HEK293 (cell line): ENCODE data around the gene TRIM27.

Experiments
- CTCF ChIA-PET: fragments of 350-600 bp; formaldehyde crosslinking; extraction: SDS; loops from one replicate; lab custom pipeline; 2021; ENCODE audit warnings: antibody characterized with exemption; lab: Yijun Ruan, JAX
- POLR2A ChIA-PET: fragments of 300-600 bp; formaldehyde crosslinking; extraction: SDS; loops from one replicate; lab custom pipeline; 2020; ENCODE audit warnings: antibody characterized with exemption, inconsistent platforms; lab: Yijun Ruan, JAX
- H3K27ac ChIP-seq: fragments of 200-500 bp; sonication (Bioruptor generic); 2 replicates; pipeline ENCODE4 v1.5.1; 2014; ENCODE audit warnings: low read depth, low read length, control low read depth, inconsistent platforms; ENCODE audit errors: extremely low read depth
- H3K36me3 ChIP-seq, 2 experiments: fragments of 200-500 bp in 1 of 2; sonication (Bioruptor generic) in 1 of 2; 1 replicate in 1 of 2; 2 replicates in 1 of 2; pipeline ENCODE4 v1.5.1; 2014 to 2017; ENCODE audit warnings: inconsistent platforms in 2 of 2, low read length in 2 of 2; ENCODE audit not compliant: control insufficient read depth in 2 of 2, insufficient read depth in 1 of 2
- H3K4me1 ChIP-seq: fragments of 200-500 bp; sonication (Bioruptor generic); 2 replicates; pipeline ENCODE4 v1.5.1; 2014; ENCODE audit warnings: mild to moderate bottlenecking, low read length, inconsistent platforms; ENCODE audit not compliant: control insufficient read depth, insufficient read depth
- H3K4me3 ChIP-seq: 2 replicates; pipeline ENCODE4 v1.5.1; 2011; ENCODE audit warnings: low read depth, mild to moderate bottlenecking, control low read depth, low read length, moderate library complexity
- H3K9me3 ChIP-seq: fragments of 200-500 bp; sonication (Bioruptor generic); 2 replicates; pipeline ENCODE4 v1.5.1; 2014; ENCODE audit warnings: low read depth, low read length, inconsistent platforms; ENCODE audit not compliant: control insufficient read depth, insufficient read depth
- ATF2 ChIP-seq: fragments of 450-650 bp; formaldehyde crosslinking; IDR thresholded peaks from 2 replicates; pipeline ENCODE4 v1.5.1; 2016; ENCODE audit warnings: missing biosample characterization, missing genetic modification characterization, low read depth
- GFI1B ChIP-seq: fragments of 450-650 bp; formaldehyde crosslinking; IDR thresholded peaks from 2 replicates; pipeline ENCODE4 v1.5.1; 2016; ENCODE audit warnings: missing biosample characterization, missing genetic modification characterization
- PRDM10 ChIP-seq: fragments of 450-650 bp; formaldehyde crosslinking; IDR thresholded peaks from 2 replicates; pipeline ENCODE4 v1.5.1; 2016; ENCODE audit warnings: missing biosample characterization, missing genetic modification characterization
- ZBTB20 ChIP-seq: fragments of 450-650 bp; formaldehyde crosslinking; IDR thresholded peaks from 2 replicates; pipeline ENCODE4 v1.5.1; 2016; ENCODE audit warnings: missing biosample characterization, missing genetic modification characterization
- ZBTB44 ChIP-seq: fragments of 450-650 bp; IDR thresholded peaks from 2 replicates; pipeline ENCODE4 v1.5.1; 2018; ENCODE audit warnings: missing biosample characterization, mild to moderate bottlenecking, missing genetic modification characterization
- ZEB2 ChIP-seq: fragments of 450-650 bp; formaldehyde crosslinking; IDR thresholded peaks from 2 replicates; pipeline ENCODE4 v1.5.1; 2016; ENCODE audit warnings: missing biosample characterization, missing genetic modification characterization
- ZNF121 ChIP-seq: fragments of 450-650 bp; formaldehyde crosslinking; IDR thresholded peaks from 2 replicates; pipeline ENCODE4 v1.5.1; 2016; ENCODE audit warnings: missing biosample characterization, missing genetic modification characterization
- ZNF223 ChIP-seq: fragments of 450-650 bp; formaldehyde crosslinking; IDR thresholded peaks from 2 replicates; pipeline ENCODE4 v1.5.1; 2016; ENCODE audit warnings: missing biosample characterization, missing genetic modification characterization
- ZNF23 ChIP-seq: fragments of 450-650 bp; formaldehyde crosslinking; IDR thresholded peaks from 2 replicates; pipeline ENCODE4 v1.5.1; 2016; ENCODE audit warnings: missing biosample characterization, missing genetic modification characterization, borderline replicate concordance
- ZNF37A ChIP-seq: fragments of 450-650 bp; IDR thresholded peaks from 2 replicates; pipeline ENCODE4 v1.5.1; 2018; ENCODE audit warnings: missing biosample characterization, missing genetic modification characterization
- ZNF555 ChIP-seq: fragments of 450-650 bp; formaldehyde crosslinking; conservative IDR thresholded peaks from 2 replicates; pipeline ENCODE4 v1.5.1; 2017; ENCODE audit warnings: missing biosample characterization, mild to moderate bottlenecking, missing genetic modification characterization, inconsistent platforms
- ZNF600 ChIP-seq: fragments of 450-650 bp; formaldehyde crosslinking; IDR thresholded peaks from 2 replicates; pipeline ENCODE4 v1.5.1; 2016; ENCODE audit warnings: missing biosample characterization, missing genetic modification characterization
- ZNF610 ChIP-seq: fragments of 450-650 bp; formaldehyde crosslinking; IDR thresholded peaks from 2 replicates; pipeline ENCODE4 v1.5.1; 2016; ENCODE audit warnings: missing biosample characterization, missing genetic modification characterization, borderline replicate concordance
- ZNF654 ChIP-seq: fragments of 450-650 bp; formaldehyde crosslinking; IDR thresholded peaks from 2 replicates; pipeline ENCODE4 v1.5.1; 2016; ENCODE audit warnings: low read depth, missing biosample characterization, missing genetic modification characterization
- ZNF660 ChIP-seq: fragments of 450-650 bp; IDR thresholded peaks from 2 replicates; pipeline ENCODE4 v1.5.1; 2018; ENCODE audit warnings: missing biosample characterization, mild to moderate bottlenecking, missing genetic modification characterization
- ZNF785 ChIP-seq: fragments of 450-650 bp; formaldehyde crosslinking; IDR thresholded peaks from 2 replicates; pipeline ENCODE4 v1.5.1; 2016; ENCODE audit warnings: missing biosample characterization, missing genetic modification characterization
- ZXDB ChIP-seq: fragments of 450-650 bp; formaldehyde crosslinking; IDR thresholded peaks from 2 replicates; pipeline ENCODE4 v1.5.1; 2016; ENCODE audit warnings: missing biosample characterization, missing genetic modification characterization

Gene TRIM27

GRCh38 chr6:28864326-28864923 is 59.4 kb downstream of the TRIM27 start:
- ChIA-PET CTCF (interaction anchor here (1.3 to 5.4 kb wide), 3 partner anchors 16 to 152 kb away, joined by 4 to 73 read pairs (median 11); no protein-coding TSS in a partner anchor), POLR2A (interaction anchor here (0.6 to 0.8 kb wide), 2 partner anchors 13 to 32 kb away, joined by 3 to 4 read pairs; no protein-coding TSS in a partner anchor)
- Histone ChIP-seq H3K27ac (peak overlapping the region; percentile 60; the same call in 1 of the 2 replicates), H3K4me3 (peak overlapping the region; percentile 77), H3K36me3 (no peaks in the 10 kb centered on the region), H3K9me3 (no peaks in the 10 kb centered on the region), H3K4me1 (no peaks in the 10 kb centered on the region)
- TF ChIP-seq ZNF223 (tag by site-specific recombination) (no peak), ZNF23 (no peak), GFI1B (no peak), ZNF600 (tag by site-specific recombination) (0 out of 2 replicates have a peak, but pooled peaks have one; percentile 10), ZNF37A (tag by site-specific recombination) (no peak), ZNF610 (tag by site-specific recombination) (0 out of 2 replicates have a peak, but pooled peaks have one; percentile 3), ATF2 (tag by site-specific recombination) (no peak), ZEB2 (tag by site-specific recombination) (peak; percentile 13; the same call in 1 of the 2 replicates), ZNF785 (tag by site-specific recombination) (no peak), ZNF654 (tag by site-specific recombination) (peak; percentile 10), ZNF121 (tag by site-specific recombination) (no peak), ZBTB44 (tag by site-specific recombination) (no peak; the same call in 1 of the 2 replicates), ZNF660 (tag by site-specific recombination) (0 out of 2 replicates have a peak, but pooled peaks have one; percentile 42), ZNF555 (tag by site-specific recombination) (no peak), ZXDB (tag by site-specific recombination) (peak; percentile 12; the same call in 1 of the 2 replicates), PRDM10 (tag by site-specific recombination) (0 out of 2 replicates have a peak, but pooled peaks have one; percentile 5), ZBTB20 (tag by site-specific recombination) (peak; percentile 4; the same call in 1 of the 2 replicates)
